ENCODE data around the gene CDH2.

The CDH2 gene

GRCh38 chr18:27994571-27994970, 182.4 kb downstream of the CDH2 start:
- TF ChIP-seq CTCF (IDR thresholded peaks at IDR 0.05; ENCODE audit: unreplicated experiment in 3 of 3): no peak
- Mint-ChIP-seq H3K36me3 (ENCODE audit: low read depth) (peaks cover 70% of the 10 kb centered on the region), H3K4me3 (peak overlapping the region in 1 of 3 experiments; percentile 9), H3K27ac (peak overlapping the region; percentile 38 to 77 (median 72)), H3K9me3 (no peaks in the 10 kb centered on the region), H3K27me3 (ENCODE audit: low read depth) (no peaks in the 10 kb centered on the region), H3K4me1 (peaks cover 23% of the 10 kb centered on the region)

GRCh38 chr18:27991391-27991790, 185.5 kb downstream of the CDH2 start:
- no peak for TF ChIP-seq CTCF (IDR thresholded peaks at IDR 0.05; ENCODE audit: unreplicated experiment in 3 of 3)
- Mint-ChIP-seq H3K9me3 (no peaks in the 10 kb centered on the region), H3K36me3 (ENCODE audit: low read depth) (peaks cover 64% of the 10 kb centered on the region), H3K4me1 (peaks cover 23% of the 10 kb centered on the region), H3K4me3 (no peak overlapping the region), H3K27me3 (ENCODE audit: low read depth) (no peaks in the 10 kb centered on the region), H3K27ac (peak overlapping the region; percentile 16 to 42 (median 33))

GRCh38 chr18:27985832-27986231, 191.1 kb downstream of the CDH2 start:
- H3K27me3 Mint-ChIP-seq (ENCODE audit: low read depth): no peaks in the 10 kb centered on the region

GRCh38 chr18:27983780-27984179, 193.2 kb downstream of the CDH2 start:
- peaks cover 78% of the 10 kb centered on the region for H3K36me3 Mint-ChIP-seq (ENCODE audit: low read depth)

More at GRCh38 chr18:27985832-27986231, 191.1 kb downstream of the CDH2 start:
- Mint-ChIP-seq H3K36me3 (ENCODE audit: low read depth) (peaks cover 72% of the 10 kb centered on the region), H3K9me3 (no peaks in the 10 kb centered on the region), H3K27ac (peak overlapping the region in 1 of 3 experiments; percentile 20), H3K4me3 (no peak overlapping the region), H3K4me1 (no peaks in the 10 kb centered on the region)
- TF ChIP-seq CTCF (IDR thresholded peaks at IDR 0.05; ENCODE audit: unreplicated experiment in 3 of 3): no peak

GRCh38 chr18:27976806-27977408, 200.0 kb downstream of the CDH2 start:
- Mint-ChIP-seq H3K4me3 (no peak overlapping the region), H3K9me3 (no peaks in the 10 kb centered on the region), H3K27ac (no peak overlapping the region), H3K36me3 (ENCODE audit: low read depth) (peaks cover 84% of the 10 kb centered on the region), H3K4me1 (no peaks in the 10 kb centered on the region), H3K27me3 (ENCODE audit: low read depth) (no peaks in the 10 kb centered on the region)
- TF ChIP-seq CTCF (IDR thresholded peaks at IDR 0.05; ENCODE audit: unreplicated experiment in 3 of 3): no peak

More at GRCh38 chr18:27983780-27984179, 193.2 kb downstream of the CDH2 start:
- Mint-ChIP-seq H3K9me3 (no peaks in the 10 kb centered on the region), H3K4me3 (no peak overlapping the region), H3K27ac (peak overlapping the region in 1 of 3 experiments; percentile 37), H3K27me3 (ENCODE audit: low read depth) (no peaks in the 10 kb centered on the region), H3K4me1 (no peaks in the 10 kb centered on the region)
- no peak for TF ChIP-seq CTCF (IDR thresholded peaks at IDR 0.05; ENCODE audit: unreplicated experiment in 3 of 3)

- peaks cover 70% of the 10 kb centered on the region for H3K36me3 Mint-ChIP-seq (ENCODE audit: low read depth)
- H3K9me3 Mint-ChIP-seq: no peaks in the 10 kb centered on the region
- no peaks in the 10 kb centered on the region for H3K27me3 Mint-ChIP-seq (ENCODE audit: low read depth)
- H3K27ac Mint-ChIP-seq: no peak overlapping the region
- peaks cover 27% of the 10 kb centered on the region for H3K4me1 Mint-ChIP-seq
- no peak overlapping the region for H3K4me3 Mint-ChIP-seq
- TF ChIP-seq CTCF (IDR thresholded peaks at IDR 0.05; ENCODE audit: unreplicated experiment in 3 of 3): no peak
These were observed 206.6 kb downstream of the CDH2 start for GRCh38 chr18:27970321-27970720.
